Hepatocyte (in vitro differentiated cells): ENCODE results near the gene PPP2R5C.

ENCODE experiments used
- EZH2 ChIP-seq: fragments of 200-600 bp; sonication (generic); IDR thresholded peaks from 2 replicates; pipeline ENCODE4 v1.6.1; 2016; ENCODE audit warnings: antibody characterized with exemption, mild to moderate bottlenecking, borderline replicate concordance
- TF ChIP-seq, protein P1 (sequence below): fragments of 200-600 bp; sonication (generic); IDR thresholded peaks from 2 replicates; pipeline ENCODE4 v1.5.1; 2016; ENCODE audit warnings: antibody characterized with exemption, mild to moderate bottlenecking; ENCODE audit not compliant: poor library complexity

DNA sequence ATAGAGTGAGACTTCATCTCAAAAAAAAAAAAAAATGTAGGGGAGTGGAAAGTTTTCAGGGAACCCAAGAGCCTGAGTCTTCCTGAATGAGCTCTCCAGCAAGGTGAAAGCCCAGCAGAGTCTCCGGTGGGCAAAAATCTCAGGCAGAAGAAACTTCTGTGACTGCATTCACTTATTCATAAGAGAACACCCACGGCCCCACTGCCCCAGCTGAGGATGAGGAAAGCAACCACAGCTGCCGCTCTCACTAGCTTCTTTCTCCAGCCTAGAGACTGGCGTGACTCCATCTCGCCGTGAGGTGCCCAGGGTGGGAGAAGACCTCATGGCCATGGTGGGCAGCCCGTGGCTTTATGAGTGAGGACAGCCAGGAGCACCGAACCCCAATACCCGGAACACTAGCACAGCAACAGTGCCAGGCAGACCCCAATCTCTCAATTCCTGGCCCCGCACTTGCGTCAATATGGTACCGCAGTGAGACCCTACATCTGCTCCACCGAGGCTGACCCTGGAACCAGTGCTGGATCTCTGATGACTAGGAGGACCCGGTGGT is 173.2 kb downstream of the PPP2R5C start:
- TF ChIP-seq, protein P1, sequence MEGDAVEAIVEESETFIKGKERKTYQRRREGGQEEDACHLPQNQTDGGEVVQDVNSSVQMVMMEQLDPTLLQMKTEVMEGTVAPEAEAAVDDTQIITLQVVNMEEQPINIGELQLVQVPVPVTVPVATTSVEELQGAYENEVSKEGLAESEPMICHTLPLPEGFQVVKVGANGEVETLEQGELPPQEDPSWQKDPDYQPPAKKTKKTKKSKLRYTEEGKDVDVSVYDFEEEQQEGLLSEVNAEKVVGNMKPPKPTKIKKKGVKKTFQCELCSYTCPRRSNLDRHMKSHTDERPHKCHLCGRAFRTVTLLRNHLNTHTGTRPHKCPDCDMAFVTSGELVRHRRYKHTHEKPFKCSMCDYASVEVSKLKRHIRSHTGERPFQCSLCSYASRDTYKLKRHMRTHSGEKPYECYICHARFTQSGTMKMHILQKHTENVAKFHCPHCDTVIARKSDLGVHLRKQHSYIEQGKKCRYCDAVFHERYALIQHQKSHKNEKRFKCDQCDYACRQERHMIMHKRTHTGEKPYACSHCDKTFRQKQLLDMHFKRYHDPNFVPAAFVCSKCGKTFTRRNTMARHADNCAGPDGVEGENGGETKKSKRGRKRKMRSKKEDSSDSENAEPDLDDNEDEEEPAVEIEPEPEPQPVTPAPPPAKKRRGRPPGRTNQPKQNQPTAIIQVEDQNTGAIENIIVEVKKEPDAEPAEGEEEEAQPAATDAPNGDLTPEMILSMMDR: no peak
- no peak for TF ChIP-seq EZH2
